ENCODE data around the gene FANCG.

GRCh38 chr9:35097573-35097972 lies 17.8 kb upstream of the FANCG start:
- TF ChIP-seq CTCF (IDR thresholded peaks at IDR 0.05 in 4 of 5, conservative IDR thresholded peaks at IDR 0.05 in 1 of 5) (no peak), POLR2A (IDR thresholded peaks at IDR 0.05) (no peak)
